ENCODE results near the gene IL18.

GRCh38 chr11:112121981-112122615 lies 41.8 kb downstream of the IL18 start:
- no peak for TF ChIP-seq CTCF (IDR thresholded peaks at IDR 0.05)
- no peak for TF ChIP-seq MYC (IDR thresholded peaks at IDR 0.05; ENCODE audit: borderline replicate concordance, low read length)
- TF ChIP-seq POLR2A (IDR thresholded peaks at IDR 0.05; ENCODE audit: low read length) = no peak
- TF ChIP-seq CBX8 (IDR thresholded peaks at IDR 0.05) = no peak
- no peak for TF ChIP-seq USF2 (IDR thresholded peaks at IDR 0.05)
- TF ChIP-seq RNF2 (IDR thresholded peaks at IDR 0.05; ENCODE audit: borderline replicate concordance, low read depth) = no peak
- no peak for TF ChIP-seq GATA3 (IDR thresholded peaks at IDR 0.05; ENCODE audit: borderline replicate concordance)
- TF ChIP-seq HMGXB4 (CRISPR knock-in tag; IDR thresholded peaks at IDR 0.05; ENCODE audit: borderline replicate concordance) = no peak
- no peak for TF ChIP-seq PBX3 (IDR thresholded peaks at IDR 0.05)
- TF ChIP-seq KDM1A (IDR thresholded peaks at IDR 0.05; ENCODE audit: low read depth) = no peak
- TF ChIP-seq EP300 (IDR thresholded peaks at IDR 0.05) = no peak
